Measurements from ENCODE around the gene FSIP1.

The FSIP1 gene

GRCh38 chr15:39792025-39792843 lies 9.6 kb upstream of the FSIP1 start:
- no peak for DNase-seq (ENCODE audit: low read depth)

GRCh38 chr15:39789736-39790135 lies 7.1 kb upstream of the FSIP1 start:
- DNase-seq (ENCODE audit: low read depth) = no peak

DNA sequence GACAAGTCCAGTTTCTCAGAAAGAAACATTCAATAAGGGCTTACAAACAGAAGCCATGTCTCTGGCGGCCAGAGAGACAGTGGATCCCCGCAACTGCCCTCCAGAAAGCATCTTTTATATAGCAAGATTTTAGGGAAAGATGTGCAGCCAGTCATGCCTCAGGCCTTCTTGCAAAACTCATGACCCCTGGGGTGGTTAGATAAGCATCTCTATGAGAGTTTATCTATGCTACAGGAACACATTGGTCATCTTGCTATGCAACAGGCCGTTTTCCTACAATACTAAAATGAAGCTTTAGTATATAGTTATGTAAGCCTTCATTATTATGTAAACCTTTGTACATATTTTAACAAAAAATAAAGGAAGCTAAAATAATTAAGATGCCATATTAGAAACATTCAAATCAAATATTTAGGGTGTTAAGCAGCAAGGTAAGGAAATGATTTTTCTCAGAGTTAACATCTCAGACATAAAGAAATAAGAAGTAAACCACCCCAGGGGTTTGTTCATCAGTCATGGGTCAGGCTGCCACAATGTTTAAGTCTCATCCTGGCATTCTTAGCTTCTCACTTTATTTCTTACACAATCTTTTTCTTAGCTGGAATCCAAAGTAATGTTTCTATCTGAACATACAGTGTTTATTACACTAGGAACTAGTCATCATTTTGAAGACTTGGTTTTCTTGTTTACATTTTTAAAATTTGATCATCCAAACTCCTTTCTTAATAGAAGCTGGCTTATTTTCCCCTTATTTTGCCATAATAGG lies 6.3 kb upstream of the FSIP1 start:
- no peak for DNase-seq (ENCODE audit: low read depth)

- no peak for DNase-seq (ENCODE audit: low read depth)
These were observed 5.5 kb upstream of the FSIP1 start for GRCh38 chr15:39788108-39788507.

DNA sequence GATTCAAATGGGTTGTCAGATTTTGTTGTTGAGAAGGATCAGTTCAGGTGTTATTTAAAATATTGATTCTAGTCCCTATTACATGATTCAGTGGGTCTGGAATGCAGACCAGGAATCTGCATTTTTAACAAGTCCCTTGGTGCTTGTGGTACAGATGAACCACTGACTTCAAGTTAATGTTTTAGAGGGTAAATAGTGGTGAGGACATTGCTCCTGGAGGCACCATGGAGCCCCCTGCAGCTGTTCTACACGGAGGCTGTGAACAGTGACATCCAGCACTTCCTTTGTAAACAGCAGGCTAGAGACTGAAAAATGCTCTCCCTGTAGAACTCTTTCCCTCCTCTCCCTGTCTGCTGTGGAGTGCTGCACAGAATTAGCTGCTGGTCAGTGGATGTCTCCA lies 4.8 kb upstream of the FSIP1 start:
- no peak for DNase-seq (ENCODE audit: low read depth)

DNA sequence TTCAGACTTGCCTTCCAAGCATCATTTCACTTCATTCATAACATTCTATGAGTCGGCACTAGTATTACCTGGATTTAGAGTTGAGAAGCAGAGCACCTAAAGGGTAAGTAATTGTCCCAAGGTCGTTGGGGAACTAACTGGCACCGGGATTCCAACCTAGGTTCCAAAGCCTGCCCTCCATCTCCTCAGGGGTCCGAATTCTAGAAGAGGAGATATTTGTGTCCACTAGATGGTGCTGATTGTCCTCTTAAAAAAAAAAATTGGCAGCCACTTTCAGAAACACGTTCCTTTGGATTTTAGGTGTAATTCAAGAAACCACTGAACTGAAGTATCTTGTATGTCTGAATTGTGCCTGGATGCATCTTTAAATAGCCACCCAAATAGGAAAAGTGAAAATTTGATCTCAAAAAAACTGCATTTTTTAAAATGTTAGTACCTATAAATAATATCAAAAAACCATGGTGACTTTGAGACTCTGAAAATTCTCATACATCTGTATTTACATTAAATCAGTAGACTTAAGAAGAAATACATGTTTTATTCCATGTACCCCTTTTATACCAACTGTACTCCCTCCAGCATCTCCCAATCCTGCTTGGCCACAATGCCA lies 3.9 kb upstream of the FSIP1 start:
- DNase-seq (ENCODE audit: low read depth) = no peak

DNA sequence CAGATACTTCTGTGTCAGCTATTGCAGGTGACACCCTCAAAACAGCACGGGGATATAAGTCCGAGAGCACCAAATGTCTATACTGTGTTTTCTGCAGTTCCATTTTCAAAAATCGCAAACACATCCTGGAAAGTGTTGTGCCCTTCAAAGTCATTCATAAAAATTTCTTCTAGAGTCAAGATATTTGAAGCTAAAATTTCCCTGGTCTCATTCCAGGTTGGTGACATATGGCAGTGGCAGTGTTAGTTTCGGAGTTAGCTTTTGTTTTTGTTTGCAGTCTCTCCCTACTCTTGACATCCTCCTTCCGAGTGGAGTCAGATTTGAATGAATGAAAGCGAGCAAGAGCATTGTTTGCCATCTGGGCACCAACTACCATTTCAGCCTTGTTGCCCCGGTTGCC lies 3.2 kb upstream of the FSIP1 start:
- no peak for DNase-seq (ENCODE audit: low read depth)

GRCh38 chr15:39785139-39785538 lies 2.5 kb upstream of the FSIP1 start:
- no peak for DNase-seq (ENCODE audit: low read depth)

- no peak for DNase-seq (ENCODE audit: low read depth)
These were observed 2.0 kb upstream of the FSIP1 start for GRCh38 chr15:39784638-39785037.

GRCh38 chr15:39784125-39784524 lies 1.5 kb upstream of the FSIP1 start:
- DNase-seq (ENCODE audit: low read depth) = no peak

DNA sequence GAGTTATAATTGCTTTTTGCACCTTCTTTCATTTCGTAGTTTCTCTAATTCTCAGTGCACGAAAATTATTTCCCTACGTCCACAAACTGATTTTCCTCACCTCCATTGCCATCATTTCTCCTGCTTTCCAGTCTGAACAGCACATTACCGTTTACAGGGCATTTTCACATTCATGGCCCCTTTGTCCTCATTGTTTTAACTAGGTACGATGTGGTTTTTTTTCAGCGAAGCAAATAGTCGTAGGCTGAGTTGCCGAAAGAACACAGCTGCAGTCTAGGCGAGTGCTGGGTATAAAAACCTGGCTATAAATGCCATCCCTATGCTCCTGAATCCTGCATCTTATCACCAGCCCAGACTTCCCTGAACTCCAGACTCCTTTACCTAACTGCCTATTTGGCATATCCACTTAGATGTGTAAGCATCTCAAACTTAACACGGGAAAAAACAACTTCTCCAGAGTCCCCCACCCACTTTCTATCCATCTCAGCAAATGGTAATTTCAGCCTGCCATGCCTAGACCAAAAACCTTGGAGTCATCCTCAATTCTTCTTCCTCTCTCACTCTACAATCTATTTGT lies 691 bp upstream of the FSIP1 start:
- no peak for DNase-seq (ENCODE audit: low read depth)

DNA sequence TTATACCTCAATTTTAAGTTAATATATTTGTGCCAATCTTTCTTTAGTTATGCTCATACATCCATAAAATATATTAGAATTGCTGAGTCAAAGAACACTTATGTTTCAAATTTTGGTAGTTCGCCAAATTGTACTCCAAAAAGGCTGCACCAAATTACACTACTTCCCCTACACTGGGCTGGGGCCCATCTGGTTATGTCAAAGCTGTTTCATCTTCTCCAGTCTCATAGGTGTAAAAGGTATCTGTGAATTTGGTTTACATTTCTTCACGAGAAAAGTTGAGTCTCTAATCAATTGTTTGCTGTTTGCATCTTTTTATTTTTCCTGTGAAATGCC lies 706 bp downstream of the FSIP1 start:
- DNase-seq (ENCODE audit: low read depth) = no peak

GRCh38 chr15:39781147-39781966 lies 1.3 kb downstream of the FSIP1 start:
- DNase-seq (ENCODE audit: low read depth) = no peak

DNA sequence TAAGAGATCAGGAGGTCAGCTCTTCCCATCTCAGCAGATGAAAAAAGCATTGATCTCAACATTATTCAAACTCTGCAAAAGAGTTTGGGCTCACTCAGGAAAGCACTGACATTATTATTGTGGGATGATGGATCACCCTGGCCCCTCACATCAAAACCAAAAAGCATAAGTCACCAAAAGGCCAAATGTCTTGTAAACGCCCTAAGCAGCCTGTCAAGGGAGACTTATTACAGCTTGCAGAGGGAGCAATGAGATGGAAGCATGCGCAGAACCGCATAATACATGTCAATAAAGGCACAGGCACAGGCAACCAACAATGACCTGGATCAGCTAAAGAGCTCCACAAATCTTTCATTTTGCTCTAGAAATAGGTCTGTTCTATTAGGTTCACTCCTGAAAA lies 4.6 kb downstream of the FSIP1 start:
- no peak for DNase-seq (ENCODE audit: low read depth)

DNA sequence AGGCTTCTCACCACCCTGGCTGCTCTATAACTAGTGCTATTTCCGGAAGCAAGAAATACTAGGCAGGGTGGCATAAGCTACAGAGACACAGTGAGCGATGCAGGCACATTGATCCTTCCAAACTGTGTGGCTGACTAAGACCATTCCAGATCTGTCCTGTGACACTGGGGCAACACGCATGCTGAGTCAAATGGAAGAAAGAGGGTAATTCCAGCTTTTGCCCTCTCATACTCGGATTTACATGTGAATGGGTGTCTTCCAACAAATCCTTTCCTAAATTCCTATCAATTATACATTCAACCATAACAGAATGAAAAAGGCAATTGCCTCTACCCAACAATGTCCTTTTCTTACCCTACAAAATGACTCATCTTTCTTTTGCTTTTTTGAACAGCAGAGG lies 5.1 kb downstream of the FSIP1 start:
- no peak for DNase-seq (ENCODE audit: low read depth)

GRCh38 chr15:39776068-39776467 lies 6.6 kb downstream of the FSIP1 start:
- DNase-seq (ENCODE audit: low read depth) = no peak

- DNase-seq (ENCODE audit: low read depth) = peak; percentile 13
These were observed 7.9 kb downstream of the FSIP1 start for GRCh38 chr15:39774688-39775267.

DNA sequence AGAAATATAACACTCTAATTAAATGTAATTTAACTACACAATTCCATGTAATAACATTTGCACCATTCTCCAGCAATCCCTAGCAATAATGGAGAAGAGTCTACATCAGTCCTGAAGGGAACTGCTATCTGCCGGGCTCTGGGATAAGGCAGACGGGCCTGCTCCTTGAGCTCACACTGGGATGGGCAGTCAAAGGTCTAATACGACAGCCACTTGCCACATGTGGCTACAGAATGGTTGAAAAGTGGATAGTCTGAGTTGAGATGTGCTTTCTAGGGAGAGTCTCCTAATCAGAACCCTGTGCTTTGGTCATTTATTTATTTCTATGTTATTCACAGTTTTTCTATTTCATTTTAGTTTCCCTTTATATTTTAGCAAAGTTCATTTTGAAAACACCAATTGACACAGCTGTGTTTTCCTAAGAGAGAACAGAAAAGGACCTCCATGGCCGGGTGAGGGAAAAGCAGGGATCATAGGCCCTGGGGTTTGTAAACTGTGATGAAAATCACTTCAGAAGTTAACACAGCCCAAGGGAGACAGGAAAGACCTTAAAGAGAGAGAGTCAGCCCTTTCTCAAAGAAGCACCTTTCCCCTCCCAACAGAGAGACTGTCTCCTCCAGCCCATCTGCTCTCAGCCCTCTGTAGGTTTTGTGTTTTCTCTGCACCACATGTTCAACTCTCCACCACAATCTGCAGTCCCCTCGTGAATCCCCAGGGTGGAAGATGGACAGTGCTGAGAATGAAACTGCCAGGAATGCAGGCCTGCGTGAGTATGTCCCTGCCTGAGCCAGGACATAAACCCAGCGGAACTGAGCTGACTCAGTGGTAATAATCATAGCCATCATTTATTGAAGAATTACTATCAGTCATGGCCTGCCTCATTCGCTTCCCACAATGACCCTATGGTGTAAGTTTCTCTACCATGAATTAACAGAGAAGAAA lies 11.6 kb downstream of the FSIP1 start:
- DNase-seq (ENCODE audit: low read depth) = no peak

DNA sequence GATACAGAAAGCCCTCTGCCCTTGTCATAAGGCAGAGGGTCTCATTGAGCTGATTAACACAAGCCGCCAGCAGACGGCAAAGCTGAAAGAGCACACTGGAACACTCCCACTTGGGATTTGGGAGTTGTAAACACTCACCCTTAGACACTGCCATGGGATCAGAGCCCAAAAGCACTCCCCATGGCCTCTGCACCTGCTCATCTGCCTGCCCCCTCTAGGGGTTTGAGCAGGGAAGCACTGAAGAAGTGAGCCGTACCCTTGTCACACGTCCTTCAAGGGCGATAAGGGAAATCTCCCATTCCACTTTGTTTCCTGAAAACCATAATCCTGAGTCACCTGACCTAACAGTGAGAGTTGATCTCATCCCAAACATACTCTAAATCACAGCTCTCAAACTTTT lies 14.7 kb downstream of the FSIP1 start:
- no peak for DNase-seq (ENCODE audit: low read depth)

DNA sequence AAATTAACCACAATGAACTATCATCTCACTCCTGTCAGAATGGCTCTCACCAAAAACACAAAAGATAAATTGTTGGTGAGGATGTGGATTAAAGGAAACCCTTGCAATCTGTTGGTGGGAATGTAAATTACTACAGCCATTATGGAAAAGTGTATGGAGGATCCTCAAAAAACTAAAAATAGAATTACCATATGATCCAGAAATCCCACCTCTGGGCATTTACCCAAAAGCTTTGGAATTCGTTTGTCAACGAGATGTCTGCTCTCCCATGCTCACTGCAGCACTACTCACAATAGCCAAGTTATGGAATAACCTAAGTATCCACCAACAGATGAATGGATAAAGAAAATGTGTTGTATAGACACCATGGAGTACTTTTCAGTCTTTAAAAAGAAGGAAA lies 21.6 kb downstream of the FSIP1 start:
- no peak for DNase-seq (ENCODE audit: low read depth)

All from activated T-helper 1 cell treated with Interleukin-2 at 50 U/mL for 16 hours (primary cell).